MM.1S (cell line): Measurements from ENCODE around the gene CHST15.

Experiments
- CTCF ChIP-seq: fragments of 300-600 bp; sonication (generic); IDR thresholded peaks from 2 replicates; pipeline ENCODE4 v1.5.1; 2016; ENCODE audit warnings: antibody characterized with exemption, low read length, mixed read lengths
- EZH2 ChIP-seq: fragments of 300-600 bp; sonication (generic); optimal IDR thresholded peaks from 2 replicates; pipeline ENCODE3; 2017; ENCODE audit warnings: low read depth, mild to moderate bottlenecking, antibody characterized with exemption, low read length, mixed read lengths

GRCh38 chr10:123997013-123997412 is 96.4 kb downstream of the CHST15 start:
- TF ChIP-seq CTCF (no peak), EZH2 (no peak)
